Stimulated activated CD4-positive, alpha-beta T cell treated with anti-CD3 and anti-CD28 coated beads, Interleukin-15, amount 100 ng/mL, for 24 hours (primary cell): ENCODE measurements around the gene SNX4.

Source experiments
- DNase-seq: peaks from one replicate; pipeline ENCODE4 v3.0.0-alpha.2; 2020

SNX4 gene

GRCh38 chr3:125398952-125399351 is 121.0 kb downstream of the SNX4 start:
- DNase-seq: no peak
